LNCAP (cell line): ENCODE results near the gene DPYSL3.

ENCODE experiments used
- CTCF ChIP-seq: fragments of 450-650 bp; IDR thresholded peaks from 2 replicates; pipeline ENCODE4 v1.5.1; 2017; ENCODE audit warnings: mild to moderate bottlenecking

Gene DPYSL3

GRCh38 chr5:147413266-147413665 is 96.6 kb downstream of the DPYSL3 start:
- no peak for TF ChIP-seq CTCF

- no peak for TF ChIP-seq CTCF
These were observed 97.3 kb downstream of the DPYSL3 start for GRCh38 chr5:147412561-147412960.

GRCh38 chr5:147411359-147412319 is 98.2 kb downstream of the DPYSL3 start:
- TF ChIP-seq CTCF = no peak

- no peak for TF ChIP-seq CTCF
These were observed 99.1 kb downstream of the DPYSL3 start for GRCh38 chr5:147410496-147411358.

- TF ChIP-seq CTCF = no peak
These were observed 100.9 kb downstream of the DPYSL3 start for GRCh38 chr5:147408980-147409379.

- no peak for TF ChIP-seq CTCF
These were observed 102.7 kb downstream of the DPYSL3 start for GRCh38 chr5:147407094-147407681.

- TF ChIP-seq CTCF = no peak
These were observed 103.2 kb downstream of the DPYSL3 start for GRCh38 chr5:147406636-147407035.
